GM10266 (cell line): ENCODE results near the gene PDK4.

ENCODE experiments used
- DNase-seq: peaks from one replicate; pipeline ENCODE4 v3.0.0; 2012; ENCODE audit errors: extremely low spot score
- CTCF ChIP-seq: IDR thresholded peaks from 2 replicates; pipeline ENCODE4 v1.5.1; 2012; ENCODE audit warnings: mild to moderate bottlenecking, low read depth; ENCODE audit not compliant: control insufficient read depth, insufficient read depth; ENCODE audit errors: missing control alignments

Gene PDK4

GRCh38 chr7:95543312-95543711 lies 53.0 kb downstream of the PDK4 start:
- no peak for DNase-seq
- no peak for TF ChIP-seq CTCF

GRCh38 chr7:95540366-95540765 lies 56.0 kb downstream of the PDK4 start:
- no peak for DNase-seq
- TF ChIP-seq CTCF, result no peak

- DNase-seq, result no peak
- no peak for TF ChIP-seq CTCF
Measured at GRCh38 chr7:95539426-95539825, 56.9 kb downstream of the PDK4 start.

GRCh38 chr7:95537468-95537867 lies 58.8 kb downstream of the PDK4 start:
- no peak for DNase-seq
- TF ChIP-seq CTCF, result no peak

- no peak for DNase-seq
- TF ChIP-seq CTCF, result no peak
Measured at GRCh38 chr7:95536656-95537311, 59.5 kb downstream of the PDK4 start.

- DNase-seq, result no peak
Measured at GRCh38 chr7:95535662-95536061, 60.7 kb downstream of the PDK4 start.

GRCh38 chr7:95534796-95535195 lies 61.5 kb downstream of the PDK4 start:
- TF ChIP-seq CTCF, result no peak
- no peak for DNase-seq

More at GRCh38 chr7:95535662-95536061, 60.7 kb downstream of the PDK4 start:
- no peak for TF ChIP-seq CTCF
